IMR-90 (cell line): Measurements from ENCODE around the gene BACH1. TPM values are rescaled to one million over a fixed set of nuclear protein-coding genes. Genes with fewer than 3 reads are reported as not detected.

Source experiments
- ATAC-seq: fragments of 200-7000 bp; cut with Tn5 transposase; 2 replicates; pipeline ENCODE4 v1.9.1; 2020; ENCODE audit warnings: low read depth, mild to moderate bottlenecking, moderate library complexity
- BruUV-seq: library from RNA; stranded (reverse); fragments of 400-500 nt; replicated peaks from 2 replicates; lab custom pipeline; 2021; lab: Mats Ljungman, UMichigan
- CTCF ChIA-PET: fragments of 300-600 bp; formaldehyde crosslinking; extraction: SDS; loops from one replicate; lab custom pipeline; 2021; ENCODE audit warnings: antibody characterized with exemption; lab: Yijun Ruan, JAX
- POLR2A ChIA-PET: fragments of 300-600 bp; sonication (Branson Sonifier 250); formaldehyde crosslinking; loops from one replicate; lab custom pipeline; 2022; ENCODE audit warnings: antibody characterized with exemption; ENCODE audit not compliant: unreplicated experiment; lab: Charles Lee
- DNase-seq: peaks from one replicate; pipeline ENCODE4 v3.0.0; 2013
- H2AFZ ChIP-seq: replicated peaks from 2 replicates; pipeline ENCODE3; 2013; ENCODE audit warnings: low read length, mild to moderate bottlenecking; ENCODE audit not compliant: poor library complexity
- H2AK5ac ChIP-seq: 2 replicates; pipeline ENCODE4 v1.6.1; 2013; ENCODE audit warnings: low read depth, low read length, inconsistent platforms
- H2AK9ac ChIP-seq: replicated peaks from 2 replicates; pipeline ENCODE3; 2013; ENCODE audit warnings: mild to moderate bottlenecking, low read depth, low read length, moderate library complexity; ENCODE audit not compliant: poor library complexity
- H2BK120ac ChIP-seq: 2 replicates; pipeline ENCODE4 v1.6.1; 2013; ENCODE audit warnings: low read depth, low read length, inconsistent platforms
- H2BK15ac ChIP-seq: 3 replicates; pipeline ENCODE4 v1.6.1; 2013; ENCODE audit warnings: low read depth, low read length, inconsistent platforms
- H2BK20ac ChIP-seq: 2 replicates; pipeline ENCODE4 v1.6.1; 2013; ENCODE audit warnings: low read depth, mild to moderate bottlenecking, inconsistent platforms, low read length, moderate library complexity
- H2BK5ac ChIP-seq: 2 replicates; pipeline ENCODE4 v1.6.1; 2013; ENCODE audit warnings: mild to moderate bottlenecking, low read depth, low read length, inconsistent platforms; ENCODE audit not compliant: poor library complexity, severe bottlenecking
- H3K14ac ChIP-seq: replicated peaks from 2 replicates; pipeline ENCODE4 v1.6.1; 2013; ENCODE audit warnings: low read depth, low read length, inconsistent platforms
- H3K18ac ChIP-seq: 2 replicates; pipeline ENCODE4 v1.6.1; 2013; ENCODE audit warnings: low read depth, low read length, control low read depth
- H3K23ac ChIP-seq: 2 replicates; pipeline ENCODE4 v1.6.1; 2013; ENCODE audit warnings: low read depth, low read length, inconsistent platforms
- H3K27ac ChIP-seq: 2 replicates; pipeline ENCODE4 v1.5.1; 2013; ENCODE audit warnings: mild to moderate bottlenecking, control low read depth, low read length; ENCODE audit not compliant: insufficient read depth
- H3K27me3 ChIP-seq: 2 replicates; pipeline ENCODE4 v1.6.1; 2013; ENCODE audit warnings: low read length; ENCODE audit not compliant: control insufficient read depth, insufficient read depth
- H3K36me3 ChIP-seq: 2 replicates; pipeline ENCODE4 v1.6.1; 2013; ENCODE audit warnings: low read length, mixed read lengths; ENCODE audit not compliant: control insufficient read depth, insufficient read depth
- H3K4ac ChIP-seq: 2 replicates; pipeline ENCODE4 v1.6.1; 2013; ENCODE audit warnings: low read depth, low read length, inconsistent platforms
- H3K4me1 ChIP-seq: 2 replicates; pipeline ENCODE4 v1.6.1; 2013; ENCODE audit warnings: low read length, mixed read lengths; ENCODE audit not compliant: control insufficient read depth, insufficient read depth
- H3K4me2 ChIP-seq: 2 replicates; pipeline ENCODE4 v1.6.1; 2013; ENCODE audit warnings: low read depth, mild to moderate bottlenecking, control low read depth, low read length, moderate library complexity
- H3K4me3 ChIP-seq: 2 replicates; pipeline ENCODE4 v1.5.1; 2013; ENCODE audit warnings: low read depth, mild to moderate bottlenecking, control low read depth, low read length, moderate library complexity; ENCODE audit not compliant: insufficient read depth
- H3K56ac ChIP-seq: 2 replicates; pipeline ENCODE4 v1.6.1; 2013; ENCODE audit warnings: low read length, inconsistent platforms; ENCODE audit not compliant: insufficient read depth; ENCODE audit errors: extremely low read depth
- H3K79me1 ChIP-seq, 2 experiments: 2 replicates each; pipeline ENCODE4 v1.6.1; 2013; ENCODE audit warnings: low read length in 2 of 2, inconsistent platforms in 1 of 2, low read depth in 1 of 2
- H3K9ac ChIP-seq: 2 replicates; pipeline ENCODE4 v1.6.1; 2013; ENCODE audit warnings: low read depth, low read length, control low read depth
- H3K9me1 ChIP-seq: 2 replicates; pipeline ENCODE4 v1.6.1; 2013; ENCODE audit warnings: low read length, inconsistent platforms; ENCODE audit not compliant: insufficient read depth
- H3K9me3 ChIP-seq: 2 replicates; pipeline ENCODE4 v1.6.1; 2013; ENCODE audit warnings: low read length; ENCODE audit not compliant: control insufficient read depth, insufficient read depth
- H4K20me1 ChIP-seq: 2 replicates; pipeline ENCODE4 v1.6.1; 2013; ENCODE audit warnings: low read length, inconsistent platforms; ENCODE audit not compliant: insufficient read depth
- H4K5ac ChIP-seq: 2 replicates; pipeline ENCODE4 v1.6.1; 2013; ENCODE audit warnings: mild to moderate bottlenecking, low read depth, low read length, control low read depth
- H4K8ac ChIP-seq, 2 experiments: 2 replicates each; pipeline ENCODE4 v1.6.1; 2013; ENCODE audit warnings: low read depth in 2 of 2, low read length in 2 of 2, control low read depth in 1 of 2, inconsistent platforms in 1 of 2
- H4K91ac ChIP-seq: 2 replicates; pipeline ENCODE4 v1.6.1; 2013; ENCODE audit warnings: low read depth, low read length, inconsistent platforms; ENCODE audit not compliant: insufficient read depth
- CEBPB ChIP-seq: IDR thresholded peaks from 2 replicates; pipeline ENCODE4 v1.6.1; 2012; ENCODE audit warnings: low read depth, low read length, improper control_type of control experiment
- CHD1 ChIP-seq: IDR thresholded peaks from 2 replicates; pipeline ENCODE4 v1.6.1; 2012; ENCODE audit warnings: low read depth, low read length, improper control_type of control experiment
- FOS ChIP-seq: fragments of 150-350 bp; IDR thresholded peaks from 2 replicates; pipeline ENCODE4 v1.6.1; 2016; ENCODE audit warnings: low read depth, low read length
- MAFK ChIP-seq: IDR thresholded peaks from 2 replicates; pipeline ENCODE4 v1.6.1; 2012; ENCODE audit warnings: low read depth, low read length, improper control_type of control experiment
- MAZ ChIP-seq: IDR thresholded peaks from 2 replicates; pipeline ENCODE4 v1.6.1; 2012; ENCODE audit warnings: low read depth, mild to moderate bottlenecking, low read length, improper control_type of control experiment, moderate library complexity, borderline replicate concordance
- MXI1 ChIP-seq: IDR thresholded peaks from 2 replicates; pipeline ENCODE4 v1.6.1; 2012; ENCODE audit warnings: low read depth, mild to moderate bottlenecking, low read length, moderate library complexity, borderline replicate concordance
- NFE2L2 ChIP-seq: fragments of 150-350 bp; IDR thresholded peaks from 2 replicates; pipeline ENCODE4 v1.6.1; 2016; ENCODE audit warnings: low read depth, mild to moderate bottlenecking, low read length
- POLR2A ChIP-seq: IDR thresholded peaks from 2 replicates; pipeline ENCODE4 v1.6.1; 2012; ENCODE audit warnings: mild to moderate bottlenecking, low read depth, low read length
- RAD21 ChIP-seq: IDR thresholded peaks from 2 replicates; pipeline ENCODE4 v1.6.1; 2012; ENCODE audit warnings: low read length, improper control_type of control experiment
- SMC3 ChIP-seq: fragments of 150-350 bp; IDR thresholded peaks from 2 replicates; pipeline ENCODE4 v1.6.1; 2016; ENCODE audit warnings: low read depth, mild to moderate bottlenecking, antibody characterized with exemption, low read length, moderate library complexity
- WGBS, 2 experiments: methylation state at CpG; one replicate each; pipeline versions ENCODE4 v1.1.5 to v1.1.7; 2013; ENCODE audit warnings: missing lambda C conversion rate in 2 of 2; ENCODE audit not compliant: insufficient read length in 1 of 2; ENCODE audit errors: extremely low coverage in 2 of 2; 5-methylcytosine and 5-hydroxymethylcytosine counted together
- dilution Hi-C: fragments of 300-500 bp; cut with HindIII; formaldehyde crosslinking; loops from one replicate; pipeline ENCODE4 v1.14.3; 2018; ENCODE audit warnings: low sequenced_read_pairs; ENCODE audit not compliant: unreplicated experiment
- in situ Hi-C: fragments of 300-500 bp; cut with MboI; formaldehyde crosslinking; loops from 3 replicates; pipeline ENCODE4 v1.14.3; 2019; ENCODE audit warnings: low sequenced_read_pairs, inconsistent platforms, mixed read lengths
- intact Hi-C: fragments of 100-400 bp; cut with micrococcal nuclease; formaldehyde crosslinking; loops from 2 replicates; pipeline ENCODE4 v1.10.0; 2022
- polyA plus RNA-seq, 3 experiments: library from polyadenylated mRNA; depleted of rRNA; stranded (reverse); fragments of >200 nt; gene quantifications; 2 replicates each; pipeline ENCODE4 v1.2.3, GENCODE V29; 2012; ENCODE audit warnings: low replicate concordance in 1 of 3
- total RNA-seq: library from RNA; depleted of rRNA; stranded (reverse); fragments of >200 nt; gene quantifications from 2 replicates; pipeline ENCODE4 v1.2.3, GENCODE V29; 2012
- TF ChIP-seq, protein P1 (sequence below): conservative IDR thresholded peaks from 2 replicates; pipeline ENCODE4 v1.5.1; 2012; ENCODE audit warnings: mild to moderate bottlenecking, low read depth, low read length, improper control_type of control experiment
- TF ChIP-seq, protein P2 (sequence below): fragments of 150-350 bp; IDR thresholded peaks from 2 replicates; pipeline ENCODE4 v1.6.1; 2017; ENCODE audit warnings: mild to moderate bottlenecking, antibody characterized with exemption, low read length, low read depth
- TF ChIP-seq, protein P3 (sequence below): fragments of 150-350 bp; IDR thresholded peaks from 2 replicates; pipeline ENCODE4 v1.6.1; 2016; ENCODE audit warnings: low read depth, mild to moderate bottlenecking, low read length, moderate library complexity, borderline replicate concordance

Gene BACH1
- total and polyA plus RNA-seq, 2 of the 4 experiments (the other 2 are of a cell fraction), result 23.1 to 108 TPM

DNA sequence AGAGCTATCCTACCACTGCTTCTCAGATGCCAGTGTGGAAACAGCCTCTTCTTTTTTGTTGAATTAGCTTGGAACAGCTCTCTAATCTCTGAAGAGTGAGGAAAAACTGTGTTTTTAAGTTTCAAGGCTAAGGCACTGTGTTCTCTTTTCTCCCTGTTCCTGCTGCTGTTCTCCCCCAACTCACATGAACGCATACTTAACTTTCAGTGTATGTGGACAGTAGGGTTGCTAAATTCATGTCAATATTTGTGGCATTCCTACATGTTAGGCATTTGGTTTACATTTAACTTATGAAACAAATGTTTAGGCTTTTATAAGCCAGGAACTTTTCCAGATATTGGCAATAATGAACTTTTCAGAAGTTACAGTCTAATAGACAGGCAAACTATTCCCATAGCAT, 6.8 kb downstream of the BACH1 start:
- H3K18ac ChIP-seq, result peak overlapping the region; percentile 58
- H3K9me3 ChIP-seq, result no peaks in the 10 kb centered on the region
- CTCF ChIA-PET, result interaction anchor here (1.5 kb wide), 1 partner anchor 56 kb away, joined by 4 read pairs; no protein-coding TSS in a partner anchor
- H3K79me1 ChIP-seq, result peaks cover 0 to 51% of the 10 kb centered on the region in 2 experiments; a peak in 2 of 4 replicates
- peak overlapping the region; percentile 9; the same call in 1 of the 2 replicates for H2AK5ac ChIP-seq
- WGBS, 2 experiments, result no CpG with 5 or more reads among the region's 1 CpG
- 0 out of 4 replicates have a peak overlapping the region, but pooled peaks have one; percentile 23 to 38 for H4K8ac ChIP-seq
- peaks cover 99% of the 10 kb centered on the region for H4K20me1 ChIP-seq
- H4K5ac ChIP-seq, result peak overlapping the region; percentile 43; the same call in 1 of the 2 replicates
- POLR2A ChIA-PET, result interaction anchor here (0.7 kb wide), 1 partner anchor 105 kb away, joined by 10 read pairs; no protein-coding TSS in a partner anchor
- H3K9me1 ChIP-seq, result peaks cover 18% of the 10 kb centered on the region
- DNase-seq, result no peak
- no peak overlapping the region for H3K4me3 ChIP-seq
- peak overlapping the region; percentile 14 for H3K23ac ChIP-seq
- H2AFZ ChIP-seq, result no peak overlapping the region
- H2AK9ac ChIP-seq, result no peak overlapping the region
- H3K56ac ChIP-seq, result no peak overlapping the region
- no peak overlapping the region for H3K4ac ChIP-seq
- TF ChIP-seq FOS (no peak), MAFK (no peak), POLR2A (no peak), SMC3 (no peak), MAZ (no peak), CHD1 (no peak), CEBPB (no peak), MXI1 (no peak), NFE2L2 (no peak), RAD21 (no peak)
- TF ChIP-seq, protein P1, sequence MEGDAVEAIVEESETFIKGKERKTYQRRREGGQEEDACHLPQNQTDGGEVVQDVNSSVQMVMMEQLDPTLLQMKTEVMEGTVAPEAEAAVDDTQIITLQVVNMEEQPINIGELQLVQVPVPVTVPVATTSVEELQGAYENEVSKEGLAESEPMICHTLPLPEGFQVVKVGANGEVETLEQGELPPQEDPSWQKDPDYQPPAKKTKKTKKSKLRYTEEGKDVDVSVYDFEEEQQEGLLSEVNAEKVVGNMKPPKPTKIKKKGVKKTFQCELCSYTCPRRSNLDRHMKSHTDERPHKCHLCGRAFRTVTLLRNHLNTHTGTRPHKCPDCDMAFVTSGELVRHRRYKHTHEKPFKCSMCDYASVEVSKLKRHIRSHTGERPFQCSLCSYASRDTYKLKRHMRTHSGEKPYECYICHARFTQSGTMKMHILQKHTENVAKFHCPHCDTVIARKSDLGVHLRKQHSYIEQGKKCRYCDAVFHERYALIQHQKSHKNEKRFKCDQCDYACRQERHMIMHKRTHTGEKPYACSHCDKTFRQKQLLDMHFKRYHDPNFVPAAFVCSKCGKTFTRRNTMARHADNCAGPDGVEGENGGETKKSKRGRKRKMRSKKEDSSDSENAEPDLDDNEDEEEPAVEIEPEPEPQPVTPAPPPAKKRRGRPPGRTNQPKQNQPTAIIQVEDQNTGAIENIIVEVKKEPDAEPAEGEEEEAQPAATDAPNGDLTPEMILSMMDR, result no peak
- TF ChIP-seq, protein P2, sequence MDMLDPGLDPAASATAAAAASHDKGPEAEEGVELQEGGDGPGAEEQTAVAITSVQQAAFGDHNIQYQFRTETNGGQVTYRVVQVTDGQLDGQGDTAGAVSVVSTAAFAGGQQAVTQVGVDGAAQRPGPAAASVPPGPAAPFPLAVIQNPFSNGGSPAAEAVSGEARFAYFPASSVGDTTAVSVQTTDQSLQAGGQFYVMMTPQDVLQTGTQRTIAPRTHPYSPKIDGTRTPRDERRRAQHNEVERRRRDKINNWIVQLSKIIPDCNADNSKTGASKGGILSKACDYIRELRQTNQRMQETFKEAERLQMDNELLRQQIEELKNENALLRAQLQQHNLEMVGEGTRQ, result no peak
- TF ChIP-seq, protein P3, sequence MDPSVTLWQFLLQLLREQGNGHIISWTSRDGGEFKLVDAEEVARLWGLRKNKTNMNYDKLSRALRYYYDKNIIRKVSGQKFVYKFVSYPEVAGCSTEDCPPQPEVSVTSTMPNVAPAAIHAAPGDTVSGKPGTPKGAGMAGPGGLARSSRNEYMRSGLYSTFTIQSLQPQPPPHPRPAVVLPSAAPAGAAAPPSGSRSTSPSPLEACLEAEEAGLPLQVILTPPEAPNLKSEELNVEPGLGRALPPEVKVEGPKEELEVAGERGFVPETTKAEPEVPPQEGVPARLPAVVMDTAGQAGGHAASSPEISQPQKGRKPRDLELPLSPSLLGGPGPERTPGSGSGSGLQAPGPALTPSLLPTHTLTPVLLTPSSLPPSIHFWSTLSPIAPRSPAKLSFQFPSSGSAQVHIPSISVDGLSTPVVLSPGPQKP, result no peak
- peak overlapping the region; percentile 49; the same call in 1 of the 2 replicates for H3K14ac ChIP-seq
- H4K91ac ChIP-seq, result no peak overlapping the region
- peaks cover 5% of the 10 kb centered on the region for H3K36me3 ChIP-seq
- peak overlapping the region; percentile 48 for H2BK5ac ChIP-seq
- intact Hi-C loops, result loop anchor here (1.0 kb wide), 1 partner anchor 9 kb away; no protein-coding TSS in a partner anchor
- dilution Hi-C loops, result no loop called here
- H3K4me1 ChIP-seq, result peaks cover 21% of the 10 kb centered on the region
- H3K9ac ChIP-seq, result peak overlapping the region; percentile 9; the same call in 1 of the 2 replicates
- no peak overlapping the region for H2BK120ac ChIP-seq
- ATAC-seq, result no peak
- H3K27ac ChIP-seq, result peak overlapping the region; percentile 63; the same call in 1 of the 2 replicates
- BruUV-seq, result no TSS peak
- no peak overlapping the region for H2BK15ac ChIP-seq
- in situ Hi-C loops, result loop anchor here (10.0 kb wide), 1 partner anchor 131 kb away; no protein-coding TSS in a partner anchor
- H3K4me2 ChIP-seq, result peak overlapping the region; percentile 78
- H2BK20ac ChIP-seq, result no peak overlapping the region
- no peaks in the 10 kb centered on the region for H3K27me3 ChIP-seq
